HG03135 (cell line): ENCODE results near the gene ANKRD55.
"Not testable (repeated sequence)": the region's sequence is repeated elsewhere in the genome, so short reads cannot be mapped to it uniquely, and the experiment has no call there.

Experiments
- ATAC-seq: cut with Tn5 transposase; IDR thresholded peaks from one replicate; pipeline ENCODE4 v1.9.1; 2021; ENCODE audit warnings: mild to moderate bottlenecking, moderate library complexity; ENCODE audit not compliant: unreplicated experiment

The ANKRD55 gene

GRCh38 chr5:56110646-56111403 is 122.3 kb downstream of the ANKRD55 start:
- ATAC-seq = no peak

- ATAC-seq = no peak
Observed at GRCh38 chr5:56108246-56108645, 124.9 kb downstream of the ANKRD55 start.

- no peak for ATAC-seq
Observed at GRCh38 chr5:56106837-56107236, 126.3 kb downstream of the ANKRD55 start.

GRCh38 chr5:56105511-56106291 is 127.4 kb downstream of the ANKRD55 start:
- no peak for ATAC-seq

- no peak for ATAC-seq
Observed at GRCh38 chr5:56102889-56103288, 130.2 kb downstream of the ANKRD55 start.

GRCh38 chr5:56102207-56102606 is 130.9 kb downstream of the ANKRD55 start:
- ATAC-seq = not testable (repeated sequence)

- ATAC-seq = no peak
Observed at GRCh38 chr5:56101180-56101579, 131.9 kb downstream of the ANKRD55 start.

GRCh38 chr5:56100439-56101176 is 132.5 kb downstream of the ANKRD55 start:
- ATAC-seq = no peak

- ATAC-seq = no peak
Observed at GRCh38 chr5:56099346-56099745, 133.8 kb downstream of the ANKRD55 start.

GRCh38 chr5:56097055-56097454 is 136.1 kb downstream of the ANKRD55 start:
- no peak for ATAC-seq

GRCh38 chr5:56095579-56096102 is 137.5 kb downstream of the ANKRD55 start:
- peak; percentile 79 for ATAC-seq

GRCh38 chr5:56094579-56095361 is 138.4 kb downstream of the ANKRD55 start:
- peak; percentile 14 for ATAC-seq

- ATAC-seq = no peak
Observed at GRCh38 chr5:56093970-56094369, 139.2 kb downstream of the ANKRD55 start.

GRCh38 chr5:56092115-56092514 is 141.0 kb downstream of the ANKRD55 start:
- no peak for ATAC-seq

- ATAC-seq = no peak
Observed at GRCh38 chr5:56091664-56092063, 141.5 kb downstream of the ANKRD55 start.

- ATAC-seq = no peak
Observed at GRCh38 chr5:56090793-56091460, 142.2 kb downstream of the ANKRD55 start.

- ATAC-seq = peak; percentile 83
Observed at GRCh38 chr5:56088967-56089829, 143.9 kb downstream of the ANKRD55 start.

- ATAC-seq = no peak
Observed at GRCh38 chr5:56088431-56088949, 144.6 kb downstream of the ANKRD55 start.

- no peak for ATAC-seq
Observed at GRCh38 chr5:56085193-56085592, 147.9 kb downstream of the ANKRD55 start.
